GM21576 (cell line): ENCODE data around the gene PIGN.

Experiments used
- ATAC-seq: cut with Tn5 transposase; IDR thresholded peaks from one replicate; pipeline ENCODE4 v1.9.1; 2021; ENCODE audit warnings: mild to moderate bottlenecking, moderate library complexity; ENCODE audit not compliant: unreplicated experiment

PIGN gene

GRCh38 chr18:62023536-62023935, 163.3 kb downstream of the PIGN start:
- ATAC-seq: no peak

GRCh38 chr18:62018759-62019041, 168.2 kb downstream of the PIGN start:
- ATAC-seq: no peak

GRCh38 chr18:62018034-62018758, 168.7 kb downstream of the PIGN start:
- ATAC-seq: no peak

GRCh38 chr18:62017618-62018017, 169.2 kb downstream of the PIGN start:
- ATAC-seq: no peak

GRCh38 chr18:62011416-62011815, 175.4 kb downstream of the PIGN start:
- ATAC-seq: no peak

GRCh38 chr18:62009521-62009920, 177.3 kb downstream of the PIGN start:
- ATAC-seq: no peak

- no peak for ATAC-seq
Measured at GRCh38 chr18:62001396-62001795, 185.5 kb downstream of the PIGN start.

- no peak for ATAC-seq
Measured at GRCh38 chr18:61998957-61999356, 187.9 kb downstream of the PIGN start.

- ATAC-seq: no peak
Measured at GRCh38 chr18:61998335-61998734, 188.5 kb downstream of the PIGN start.

- no peak for ATAC-seq
Measured at GRCh38 chr18:61995618-61996017, 191.2 kb downstream of the PIGN start.

- no peak for ATAC-seq
Measured at GRCh38 chr18:61993831-61994230, 193.0 kb downstream of the PIGN start.

- no peak for ATAC-seq
Measured at GRCh38 chr18:61992923-61993322, 193.9 kb downstream of the PIGN start.

- no peak for ATAC-seq
Measured at GRCh38 chr18:61992285-61992684, 194.6 kb downstream of the PIGN start.

- no peak for ATAC-seq
Measured at GRCh38 chr18:61991836-61992235, 195.0 kb downstream of the PIGN start.

- no peak for ATAC-seq
Measured at GRCh38 chr18:61991201-61991600, 195.7 kb downstream of the PIGN start.
